Spleen (tissue), 7 donors: ENCODE measurements around the gene SLC25A51.

Source experiments
- CTCF ChIP-seq, 11 experiments: fragments of 200-600 bp in 7 of 11; fragments of 450-650 bp in 4 of 11; sonication (generic) in 4 of 11; IDR thresholded peaks in 8 of 11; conservative IDR thresholded peaks in 3 of 11; 1 replicate in 7 of 11; 2 replicates in 4 of 11; pipeline versions ENCODE4 v1.4.0 to v1.8.0; 2016 to 2021; ENCODE audit warnings: antibody characterized with exemption in 11 of 11, inconsistent platforms in 4 of 11, mild to moderate bottlenecking in 1 of 11
- POLR2A ChIP-seq, 3 donors: fragments of 450-650 bp; IDR thresholded peaks; one replicate each; pipeline ENCODE4 v1.5.1; 2017; ENCODE audit warnings: antibody characterized with exemption in 3 of 3, mild to moderate bottlenecking in 1 of 3
- POLR2AphosphoS5 ChIP-seq, 3 donors: sonication (generic); formaldehyde crosslinking; IDR thresholded peaks; one replicate each; pipeline ENCODE4 v1.5.1; 2017; ENCODE audit warnings: antibody characterized with exemption in 3 of 3
- donor health status: DM: no; HTN: no; CAD: no; lungs with moderate emphysema.
- donor health status: DM: no; HTN: no; CAD: no.
- donor health status: DM: no; HTN: no; CAD: no.

- TF ChIP-seq CTCF (IDR thresholded peaks at IDR 0.05 in 8 of 11, conservative IDR thresholded peaks at IDR 0.05 in 3 of 11) (no peak), POLR2A (IDR thresholded peaks at IDR 0.05) (no peak), POLR2AphosphoS5 (IDR thresholded peaks at IDR 0.05) (no peak)
Observed at GRCh38 chr9:37905131-37905505, 1.2 kb upstream of the SLC25A51 start.
